A549 (cell line): ENCODE data around the gene LRCH1. TPM values are rescaled to one million over a fixed set of nuclear protein-coding genes. Genes with fewer than 3 reads are reported as not detected.

ENCODE experiments used
- ATAC-seq, 2 experiments: fragments of 200-7000 bp in 1 of 2; fragments of >200 bp in 1 of 2; cut with Nextera tagmentation in 1 of 2; cut with Tn5 transposase in 1 of 2; 3 replicates each; pipeline versions ENCODE4 v1.8.0 to v1.9.1; 2018 to 2020; ENCODE audit warnings: mild to moderate bottlenecking in 1 of 2, moderate library complexity in 1 of 2
- CTCF ChIA-PET: fragments of 300-600 bp; sonication (Branson Sonifier 250); formaldehyde crosslinking; extraction: SDS; loops from one replicate; lab custom pipeline; 2021; ENCODE audit warnings: antibody characterized with exemption, inconsistent platforms; lab: Yijun Ruan, JAX
- POLR2A ChIA-PET: fragments of 350-600 bp; formaldehyde crosslinking; extraction: SDS; loops from one replicate; lab custom pipeline; 2021; ENCODE audit warnings: antibody characterized with exemption, inconsistent platforms; lab: Yijun Ruan, JAX
- DNase-seq, 2 experiments: peaks; one replicate each; pipeline versions ENCODE4 v3.0.0 to v3.0.0-alpha.2; 2011 to 2016; ENCODE audit warnings: low read depth in 1 of 2, low spot score in 1 of 2
- FAIRE-seq: peaks from 2 replicates; lab custom pipeline; 2011; peaks lifted over from hg19 to GRCh38; lab: Jason Lieb, UNC
- H3K27ac ChIP-seq, 2 experiments: fragments of >200 bp; sonication (Bioruptor Twin); formaldehyde crosslinking; 3 replicates each; pipeline ENCODE4 v1.5.1; 2016 to 2017
- H3K4me1 ChIP-seq: fragments of >200 bp; sonication (Bioruptor Twin); formaldehyde crosslinking; 3 replicates; pipeline ENCODE4 v1.6.1; 2016
- H3K4me2 ChIP-seq: fragments of >200 bp; sonication (Bioruptor Twin); formaldehyde crosslinking; 3 replicates; pipeline ENCODE4 v1.6.1; 2016
- H3K4me3 ChIP-seq: fragments of >200 bp; sonication (Bioruptor Twin); formaldehyde crosslinking; 3 replicates; pipeline ENCODE4 v1.5.1; 2016
- H3K9me3 ChIP-seq: fragments of >200 bp; sonication (Bioruptor Twin); formaldehyde crosslinking; 3 replicates; pipeline ENCODE4 v1.6.1; 2016
- CBX8 ChIP-seq: fragments of 200-600 bp; sonication (generic); IDR thresholded peaks from 2 replicates; pipeline ENCODE4 v1.6.1; 2016
- HOXA7 ChIP-seq: fragments of 250-450 bp; sonication (Bioruptor Pico); IDR thresholded peaks from 2 replicates; pipeline ENCODE4 v1.5.0; 2020; ENCODE audit warnings: mild to moderate bottlenecking, moderate library complexity
- MAFK ChIP-seq: fragments of 450-650 bp; IDR thresholded peaks from 2 replicates; pipeline ENCODE4 v1.6.1; 2014; ENCODE audit not compliant: partially characterized antibody
- RCOR1 ChIP-seq: fragments of 150-350 bp; IDR thresholded peaks from 2 replicates; pipeline ENCODE4 v1.6.1; 2014; ENCODE audit warnings: antibody characterized with exemption, low read length, low read depth
- RFX5 ChIP-seq: fragments of 450-650 bp; IDR thresholded peaks from 2 replicates; pipeline ENCODE4 v1.7.1; 2014; ENCODE audit warnings: antibody characterized with exemption, mild to moderate bottlenecking, moderate library complexity
- RNF2 ChIP-seq: fragments of 200-600 bp; sonication (generic); IDR thresholded peaks from 2 replicates; pipeline ENCODE4 v1.6.1; 2016; ENCODE audit warnings: low read depth, mild to moderate bottlenecking, antibody characterized with exemption, moderate library complexity, borderline replicate concordance
- ZSCAN20 ChIP-seq: fragments of 250-450 bp; sonication (Bioruptor Pico); IDR thresholded peaks from 2 replicates; pipeline ENCODE4 v1.8.0; 2022; ENCODE audit warnings: mild to moderate bottlenecking, moderate library complexity
- WGBS: methylation state at CpG from one replicate; pipeline ENCODE4 v1.1.6; 2017; ENCODE audit errors: missing lambda C conversion rate; 5-methylcytosine and 5-hydroxymethylcytosine counted together
- polyA plus RNA-seq, 4 experiments: library from polyadenylated mRNA; depleted of rRNA in 3 of 4; stranded (reverse); fragments of >200 nt; fragmentation: RNase III in 1 of 4; extraction: RNeasy Plus Mini Kit Qiagen cat#74134 plus additional on column Dnase treatment in 1 of 4; gene quantifications; 2 replicates in 3 of 4; 3 replicates in 1 of 4; pipeline ENCODE4 v1.2.3, GENCODE V29; 2011 to 2017
- TF ChIP-seq, protein P1 (sequence below): IDR thresholded peaks from 2 replicates; pipeline ENCODE4 v1.6.1; 2012
- TF ChIP-seq, protein P2 (sequence below): IDR thresholded peaks from 2 replicates; pipeline ENCODE4 v1.6.1; 2012; ENCODE audit warnings: low read depth, borderline replicate concordance
- TF ChIP-seq, protein P3 (sequence below): fragments of 250-450 bp; sonication (Bioruptor Pico); IDR thresholded peaks from 2 replicates; pipeline ENCODE4 v1.5.0; 2021; ENCODE audit warnings: mild to moderate bottlenecking, moderate library complexity, borderline replicate concordance
- TF ChIP-seq, protein P4 (sequence below): fragments of 450-650 bp; IDR thresholded peaks from 2 replicates; pipeline ENCODE4 v1.6.1; 2014; ENCODE audit warnings: antibody characterized with exemption
- TF ChIP-seq, protein P5 (sequence below): fragments of 150-350 bp; IDR thresholded peaks from 2 replicates; pipeline ENCODE4 v1.6.1; 2014; ENCODE audit warnings: low read depth, mild to moderate bottlenecking, low read length

Gene LRCH1
- polyA plus RNA-seq, 2 of the 4 experiments (the other 2 are of a cell fraction), result 8.5 to 16.4 TPM

DNA sequence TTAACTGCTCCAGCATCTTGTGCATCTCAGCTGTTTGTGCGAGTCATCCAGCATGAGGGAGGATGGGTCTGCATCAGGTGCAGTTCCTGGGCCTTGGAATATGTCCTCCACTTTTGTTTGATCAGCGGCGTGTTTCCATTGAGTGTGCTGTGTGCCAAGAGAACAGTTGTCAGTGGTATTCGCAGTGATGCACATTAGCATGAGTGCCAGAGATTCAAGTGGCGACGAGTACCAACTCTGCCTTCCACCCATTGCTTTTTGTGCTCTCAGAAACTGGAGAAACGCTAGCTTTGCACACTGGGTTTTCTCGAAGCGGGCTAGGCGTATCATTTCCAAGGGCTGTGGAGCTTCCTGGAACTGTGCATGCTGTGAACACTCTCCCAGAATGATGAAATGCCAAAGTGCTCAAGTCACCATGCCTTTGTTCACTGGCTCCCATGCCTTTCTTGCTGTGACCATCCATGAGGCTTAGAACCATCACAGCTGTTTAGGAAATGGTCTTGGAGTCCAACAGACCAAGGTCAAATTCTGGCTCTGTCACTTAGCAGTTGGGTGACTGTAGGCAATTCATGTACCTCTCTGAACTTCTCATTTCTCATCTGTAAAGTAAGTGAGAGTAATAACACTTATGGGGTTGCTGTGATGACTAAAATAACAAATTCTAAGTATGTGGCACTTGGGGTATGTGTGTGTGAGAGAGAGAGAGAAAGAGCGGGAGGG, 18.4 kb downstream of the LRCH1 start:
- no peak for TF ChIP-seq RNF2
- TF ChIP-seq, all 56 proteins: peak for 0
- Histone ChIP-seq H3K4me1 (peaks cover 37% of the 10 kb centered on the region), H3K4me2 (no peak overlapping the region), H3K27ac (no peak overlapping the region), H3K4me3 (no peak overlapping the region), H3K9me3 (no peaks in the 10 kb centered on the region)
- ChIA-PET POLR2A (no interaction called here), CTCF (interaction anchor here (1.1 to 1.9 kb wide), 3 partner anchors 19 to 571 kb away, joined by 3 to 4 read pairs (median 3); no protein-coding TSS in a partner anchor)
- FAIRE-seq (no peak), DNase-seq (peak in 1 of 2 experiments; percentile 8), ATAC-seq (no peak)
- 94% methylated on average over 11 of the region's 11 CpGs for WGBS

DNA sequence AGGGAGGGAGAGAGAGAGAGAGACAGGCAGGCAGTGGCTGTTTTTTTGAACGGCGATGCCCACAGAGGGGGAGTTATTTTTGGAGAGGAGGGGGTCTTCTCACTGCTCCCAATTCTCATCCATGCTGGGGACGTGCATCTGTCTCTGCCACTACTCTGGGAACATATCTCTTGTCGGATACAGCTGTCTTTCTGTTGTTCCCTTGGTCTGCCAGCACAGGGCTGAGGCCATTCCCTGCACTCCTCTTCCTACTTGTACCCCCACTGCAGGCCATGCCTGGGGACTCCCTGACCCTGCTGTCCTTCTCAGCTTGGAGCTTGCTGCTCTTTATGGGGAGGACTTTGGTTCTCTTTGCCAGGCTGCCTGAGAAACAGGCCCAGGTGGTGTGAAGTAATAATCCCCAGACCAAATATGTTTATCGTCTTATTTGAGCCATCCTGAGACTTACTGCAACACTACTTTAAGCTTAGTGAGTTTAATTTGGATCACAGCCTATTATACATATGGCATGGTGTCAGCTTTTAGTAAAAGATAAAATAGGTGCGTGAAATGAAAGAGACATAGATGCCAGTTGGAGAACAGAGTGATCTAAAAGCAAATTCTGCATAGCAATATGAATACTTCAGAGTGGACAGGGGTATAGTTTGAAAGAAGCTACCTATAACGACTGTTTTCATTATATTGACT, 19.1 kb downstream of the LRCH1 start:
- CTCF ChIA-PET, result interaction anchor here (1.1 to 1.9 kb wide), 2 partner anchors 20 to 571 kb away, joined by 3 to 4 read pairs; no protein-coding TSS in a partner anchor
- no peak overlapping the region for H3K27ac ChIP-seq
- H3K4me3 ChIP-seq, result no peak overlapping the region
- no peak for ATAC-seq
- POLR2A ChIA-PET, result no interaction called here
- H3K9me3 ChIP-seq, result no peaks in the 10 kb centered on the region
- peaks cover 38% of the 10 kb centered on the region for H3K4me1 ChIP-seq
- no peak overlapping the region for H3K4me2 ChIP-seq
- WGBS, result 91% methylated on average over 7 of the region's 7 CpGs
- FAIRE-seq, result no peak
- DNase-seq, result no peak
- TF ChIP-seq, protein P1, sequence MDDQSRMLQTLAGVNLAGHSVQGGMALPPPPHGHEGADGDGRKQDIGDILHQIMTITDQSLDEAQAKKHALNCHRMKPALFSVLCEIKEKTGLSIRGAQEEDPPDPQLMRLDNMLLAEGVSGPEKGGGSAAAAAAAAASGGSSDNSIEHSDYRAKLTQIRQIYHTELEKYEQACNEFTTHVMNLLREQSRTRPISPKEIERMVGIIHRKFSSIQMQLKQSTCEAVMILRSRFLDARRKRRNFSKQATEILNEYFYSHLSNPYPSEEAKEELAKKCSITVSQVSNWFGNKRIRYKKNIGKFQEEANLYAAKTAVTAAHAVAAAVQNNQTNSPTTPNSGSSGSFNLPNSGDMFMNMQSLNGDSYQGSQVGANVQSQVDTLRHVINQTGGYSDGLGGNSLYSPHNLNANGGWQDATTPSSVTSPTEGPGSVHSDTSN, result no peak
- TF ChIP-seq, protein P2, sequence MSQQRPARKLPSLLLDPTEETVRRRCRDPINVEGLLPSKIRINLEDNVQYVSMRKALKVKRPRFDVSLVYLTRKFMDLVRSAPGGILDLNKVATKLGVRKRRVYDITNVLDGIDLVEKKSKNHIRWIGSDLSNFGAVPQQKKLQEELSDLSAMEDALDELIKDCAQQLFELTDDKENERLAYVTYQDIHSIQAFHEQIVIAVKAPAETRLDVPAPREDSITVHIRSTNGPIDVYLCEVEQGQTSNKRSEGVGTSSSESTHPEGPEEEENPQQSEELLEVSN, result no peak
- TF ChIP-seq, protein P3, sequence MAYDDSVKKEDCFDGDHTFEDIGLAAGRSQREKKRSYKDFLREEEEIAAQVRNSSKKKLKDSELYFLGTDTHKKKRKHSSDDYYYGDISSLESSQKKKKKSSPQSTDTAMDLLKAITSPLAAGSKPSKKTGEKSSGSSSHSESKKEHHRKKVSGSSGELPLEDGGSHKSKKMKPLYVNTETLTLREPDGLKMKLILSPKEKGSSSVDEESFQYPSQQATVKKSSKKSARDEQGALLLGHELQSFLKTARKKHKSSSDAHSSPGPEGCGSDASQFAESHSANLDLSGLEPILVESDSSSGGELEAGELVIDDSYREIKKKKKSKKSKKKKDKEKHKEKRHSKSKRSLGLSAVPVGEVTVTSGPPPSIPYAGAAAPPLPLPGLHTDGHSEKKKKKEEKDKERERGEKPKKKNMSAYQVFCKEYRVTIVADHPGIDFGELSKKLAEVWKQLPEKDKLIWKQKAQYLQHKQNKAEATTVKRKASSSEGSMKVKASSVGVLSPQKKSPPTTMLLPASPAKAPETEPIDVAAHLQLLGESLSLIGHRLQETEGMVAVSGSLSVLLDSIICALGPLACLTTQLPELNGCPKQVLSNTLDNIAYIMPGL (CRISPR knock-in tag), result no peak

DNA sequence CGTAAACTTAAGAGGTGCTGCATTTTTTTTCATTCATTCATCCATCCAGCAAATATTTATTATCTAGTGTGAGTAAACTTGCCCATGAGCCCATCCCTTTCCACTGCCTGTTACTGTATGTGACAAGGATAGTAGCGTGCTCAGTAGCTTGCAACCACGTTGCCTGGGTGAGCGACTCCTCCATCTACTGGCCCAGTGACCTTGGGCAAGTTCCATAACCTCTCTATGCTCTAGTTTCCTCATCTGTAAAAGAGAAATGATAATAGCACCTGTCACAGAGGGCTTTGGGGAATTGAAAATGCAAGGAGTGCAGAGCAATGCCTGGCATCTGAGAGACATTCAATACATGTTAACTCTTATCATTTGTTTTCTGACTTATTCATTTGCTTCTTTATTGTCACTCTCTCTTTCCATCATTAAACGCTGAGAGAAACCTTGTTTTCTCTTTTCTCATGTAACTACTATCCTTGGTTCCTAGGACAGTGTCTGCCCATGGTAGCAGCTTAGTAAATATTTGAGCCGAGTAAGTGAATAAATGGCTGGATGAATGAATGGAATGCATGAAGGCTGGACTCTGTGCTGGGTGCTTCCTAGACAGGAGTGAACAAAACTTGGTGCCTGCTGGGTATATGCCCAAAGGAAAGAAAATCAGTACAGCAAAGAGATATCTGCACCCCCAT, 19.9 kb downstream of the LRCH1 start:
- FAIRE-seq (no peak), ATAC-seq (no peak), DNase-seq (no peak)
- CTCF ChIA-PET, result interaction anchor here (1.1 to 1.9 kb wide), 2 partner anchors 21 to 572 kb away, joined by 3 to 4 read pairs; no protein-coding TSS in a partner anchor
- H3K4me3 ChIP-seq, result no peak overlapping the region
- 91% methylated on average over 6 of the region's 6 CpGs for WGBS
- peaks cover 42% of the 10 kb centered on the region for H3K4me1 ChIP-seq
- no peaks in the 10 kb centered on the region for H3K9me3 ChIP-seq
- H3K27ac ChIP-seq, result no peak overlapping the region
- TF ChIP-seq RFX5, result no peak
- TF ChIP-seq, protein P4, sequence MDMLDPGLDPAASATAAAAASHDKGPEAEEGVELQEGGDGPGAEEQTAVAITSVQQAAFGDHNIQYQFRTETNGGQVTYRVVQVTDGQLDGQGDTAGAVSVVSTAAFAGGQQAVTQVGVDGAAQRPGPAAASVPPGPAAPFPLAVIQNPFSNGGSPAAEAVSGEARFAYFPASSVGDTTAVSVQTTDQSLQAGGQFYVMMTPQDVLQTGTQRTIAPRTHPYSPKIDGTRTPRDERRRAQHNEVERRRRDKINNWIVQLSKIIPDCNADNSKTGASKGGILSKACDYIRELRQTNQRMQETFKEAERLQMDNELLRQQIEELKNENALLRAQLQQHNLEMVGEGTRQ, result no peak
- no peak for TF ChIP-seq RNF2
- no peak for TF ChIP-seq RCOR1
- no peak for TF ChIP-seq ZSCAN20
- no peak for TF ChIP-seq HOXA7 (CRISPR knock-in tag)
- no peak for TF ChIP-seq CBX8
- TF ChIP-seq, protein P5, sequence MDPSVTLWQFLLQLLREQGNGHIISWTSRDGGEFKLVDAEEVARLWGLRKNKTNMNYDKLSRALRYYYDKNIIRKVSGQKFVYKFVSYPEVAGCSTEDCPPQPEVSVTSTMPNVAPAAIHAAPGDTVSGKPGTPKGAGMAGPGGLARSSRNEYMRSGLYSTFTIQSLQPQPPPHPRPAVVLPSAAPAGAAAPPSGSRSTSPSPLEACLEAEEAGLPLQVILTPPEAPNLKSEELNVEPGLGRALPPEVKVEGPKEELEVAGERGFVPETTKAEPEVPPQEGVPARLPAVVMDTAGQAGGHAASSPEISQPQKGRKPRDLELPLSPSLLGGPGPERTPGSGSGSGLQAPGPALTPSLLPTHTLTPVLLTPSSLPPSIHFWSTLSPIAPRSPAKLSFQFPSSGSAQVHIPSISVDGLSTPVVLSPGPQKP, result no peak
- no peak for TF ChIP-seq MAFK
- POLR2A ChIA-PET, result no interaction called here
- H3K4me2 ChIP-seq, result no peak overlapping the region
